GM18499 (cell line): ENCODE results near the gene PSME4.
"Not testable (repeated sequence)": the region's sequence is repeated elsewhere in the genome, so short reads cannot be mapped to it uniquely, and the experiment has no call there.

Experiments
- ATAC-seq: cut with Tn5 transposase; IDR thresholded peaks from one replicate; pipeline ENCODE4 v1.9.1; 2021; ENCODE audit warnings: moderate number of reproducible peaks; ENCODE audit not compliant: insufficient read depth, unreplicated experiment

Gene PSME4

DNA sequence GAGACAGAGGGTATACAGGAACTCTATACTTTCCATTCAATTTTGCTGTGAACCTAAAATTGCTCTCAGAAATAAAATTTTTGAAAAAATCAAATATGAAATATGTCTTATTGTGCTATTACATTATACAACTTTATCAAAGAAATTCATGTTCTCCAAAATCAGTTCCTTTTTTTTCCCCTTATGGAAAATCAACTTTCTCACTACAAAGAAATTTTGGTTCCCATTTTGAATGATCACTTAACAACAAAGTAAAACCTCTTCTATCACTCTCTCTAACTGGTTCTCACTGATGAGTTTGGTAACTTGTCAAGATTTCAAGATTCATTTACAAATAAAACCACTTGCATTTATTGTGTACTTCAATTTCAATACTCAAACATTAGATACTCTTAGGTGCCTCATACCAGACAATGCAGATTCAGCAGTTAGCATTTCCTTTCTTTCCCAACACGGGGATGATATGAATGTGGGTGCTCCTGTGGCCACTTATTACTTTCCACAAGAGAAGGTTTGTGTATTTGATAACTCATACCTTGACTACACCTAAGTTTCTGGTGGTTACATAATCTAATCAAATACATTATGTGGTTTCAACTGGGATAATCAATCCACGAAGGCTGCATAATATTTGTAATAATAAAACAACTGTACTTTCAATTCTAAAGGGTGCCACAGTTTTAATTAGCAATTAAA is 6.4 kb downstream of the PSME4 start:
- no peak for ATAC-seq

DNA sequence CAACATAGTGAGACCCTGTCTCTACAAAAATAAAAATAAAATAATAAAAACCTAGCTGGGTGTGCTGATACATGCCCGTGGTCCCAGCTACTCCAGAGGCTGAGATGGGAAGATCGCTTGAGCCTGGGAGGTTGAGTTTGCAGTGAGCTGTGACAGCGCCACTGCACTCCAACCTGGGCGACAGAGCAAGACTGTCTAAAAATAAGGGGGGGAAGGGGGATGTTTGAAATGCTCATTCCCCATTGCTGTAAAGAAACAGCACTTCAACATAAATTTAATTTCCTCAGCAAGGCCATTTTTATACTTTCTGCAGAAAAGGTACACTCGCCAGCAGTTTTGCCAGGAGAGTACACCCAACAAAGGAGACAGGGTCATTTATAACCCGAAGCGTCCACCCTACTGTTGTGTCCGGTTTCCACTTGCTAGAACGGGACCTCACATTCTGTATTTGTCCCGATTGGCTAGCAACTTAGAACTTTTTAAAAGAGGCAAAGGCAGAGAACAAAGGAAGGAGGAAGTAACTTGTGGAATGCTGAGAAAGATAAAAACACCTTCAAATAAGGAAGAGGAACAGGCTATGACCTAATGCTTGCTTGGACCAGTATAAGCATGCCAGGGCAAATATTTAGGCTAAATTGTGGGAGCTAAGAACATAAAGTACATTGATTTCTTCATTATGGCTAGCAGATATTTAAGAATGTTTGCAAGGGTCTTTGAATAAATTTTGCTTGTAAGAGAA is 9.1 kb downstream of the PSME4 start:
- not testable (repeated sequence) for ATAC-seq

DNA sequence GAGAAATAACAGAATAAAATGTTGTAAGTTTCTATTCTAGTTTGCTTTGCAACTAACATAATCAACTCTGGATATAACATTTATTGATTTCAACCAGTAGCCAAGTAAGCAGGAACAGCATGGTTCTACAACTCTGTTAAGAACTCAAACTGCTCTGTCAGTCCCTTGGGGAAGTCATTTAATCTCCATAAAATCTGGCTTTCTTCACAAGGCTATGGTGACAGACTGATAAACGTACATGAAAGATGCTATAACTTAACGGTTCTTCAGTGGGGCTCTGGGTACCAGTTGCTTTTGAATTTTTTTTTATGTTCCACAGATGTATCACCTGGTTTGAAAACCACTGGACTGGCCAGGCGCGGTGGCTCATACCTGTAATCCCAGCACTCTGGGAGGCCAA is 10.3 kb downstream of the PSME4 start:
- no peak for ATAC-seq

DNA sequence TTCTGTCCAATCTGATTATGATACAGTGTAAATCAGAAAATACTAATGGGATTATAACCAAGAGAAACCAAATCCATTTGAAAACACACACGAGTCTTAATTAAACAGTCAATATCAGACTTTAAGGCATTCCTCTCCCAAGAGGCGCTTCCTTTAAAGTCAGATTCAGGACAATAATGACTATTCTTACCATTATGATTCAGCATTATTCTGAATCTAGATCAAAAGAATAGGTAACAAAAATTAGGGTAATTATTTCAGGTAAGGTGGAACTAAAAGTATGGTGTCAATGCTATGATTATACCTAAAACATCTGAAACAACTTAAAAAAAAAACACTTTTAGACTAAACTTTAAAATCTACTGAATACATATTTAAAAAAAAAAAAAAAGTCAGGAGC is 12.3 kb downstream of the PSME4 start:
- no peak for ATAC-seq

DNA sequence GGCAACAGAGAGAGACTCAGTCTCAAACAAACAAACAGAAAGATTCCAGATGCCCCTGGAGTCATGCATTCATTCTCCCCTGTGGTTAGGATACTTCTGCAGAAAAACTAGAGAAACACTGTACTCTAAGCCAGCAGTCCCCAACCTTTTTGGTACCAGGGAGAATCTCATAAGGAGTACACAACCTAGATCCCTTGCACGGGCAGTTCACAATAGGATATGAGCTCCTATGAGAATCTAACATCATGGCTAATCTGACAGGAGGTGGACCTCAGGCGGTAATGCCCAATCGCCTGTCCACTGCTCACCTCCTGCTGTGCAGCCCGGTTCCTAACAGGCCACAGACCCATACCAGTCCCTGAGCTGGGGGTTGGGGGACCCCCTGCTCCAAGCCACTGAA is 18.3 kb downstream of the PSME4 start:
- no peak for ATAC-seq

DNA sequence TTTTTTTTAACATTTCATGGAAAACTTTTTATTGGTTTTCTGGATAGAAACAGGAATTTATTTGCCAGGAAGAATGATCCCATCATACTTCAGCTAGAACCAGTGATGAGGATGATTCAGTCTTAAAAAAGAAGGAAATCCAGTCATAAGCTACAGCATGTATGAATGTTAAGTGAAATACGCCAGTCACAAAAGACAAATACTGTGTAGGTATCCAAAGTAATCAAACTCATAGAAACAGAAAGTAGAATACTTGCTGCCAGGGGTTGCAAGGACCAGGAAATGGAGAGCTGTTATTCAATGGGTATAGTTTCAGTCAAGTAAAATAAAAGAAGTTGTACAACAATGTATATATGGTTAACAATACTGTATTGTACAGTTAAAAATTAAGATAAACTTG is 21.3 kb downstream of the PSME4 start:
- no peak for ATAC-seq

DNA sequence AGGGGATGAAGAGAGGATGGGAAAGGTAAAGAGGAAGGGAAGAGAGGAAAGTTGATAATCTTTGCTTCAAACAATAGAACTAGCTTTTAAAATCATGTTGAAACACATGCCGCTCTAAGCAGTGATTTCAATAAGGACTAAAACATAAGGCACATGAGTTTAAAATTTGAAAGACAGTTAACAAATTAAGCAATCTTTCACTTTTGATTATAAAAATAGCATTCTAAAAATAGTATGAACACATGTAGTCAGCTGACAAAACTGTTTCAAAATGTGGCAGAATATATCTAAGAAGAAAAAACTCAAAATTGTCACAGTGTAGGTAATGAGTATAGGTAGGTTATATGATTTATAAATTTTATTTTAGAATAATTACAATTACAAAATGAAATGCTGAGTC is 25.3 kb downstream of the PSME4 start:
- no peak for ATAC-seq

DNA sequence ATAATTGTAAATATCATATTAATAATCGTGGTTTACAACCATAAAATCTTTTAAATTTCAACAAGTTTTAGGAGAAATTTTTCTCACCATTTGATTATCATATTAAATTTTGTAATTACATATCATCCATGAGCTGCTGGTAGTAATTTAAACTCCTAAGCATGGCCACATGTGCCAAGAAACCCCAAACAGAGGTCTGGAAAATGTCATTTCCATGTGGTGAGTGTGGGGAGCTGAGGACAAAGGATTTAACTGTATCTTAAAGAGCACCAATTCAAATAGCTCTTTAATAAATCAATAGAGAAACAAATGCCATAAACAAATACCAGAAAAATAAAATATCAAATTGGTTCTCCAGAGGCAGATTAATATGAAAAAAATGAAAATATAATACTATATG is 26.3 kb downstream of the PSME4 start:
- no peak for ATAC-seq

DNA sequence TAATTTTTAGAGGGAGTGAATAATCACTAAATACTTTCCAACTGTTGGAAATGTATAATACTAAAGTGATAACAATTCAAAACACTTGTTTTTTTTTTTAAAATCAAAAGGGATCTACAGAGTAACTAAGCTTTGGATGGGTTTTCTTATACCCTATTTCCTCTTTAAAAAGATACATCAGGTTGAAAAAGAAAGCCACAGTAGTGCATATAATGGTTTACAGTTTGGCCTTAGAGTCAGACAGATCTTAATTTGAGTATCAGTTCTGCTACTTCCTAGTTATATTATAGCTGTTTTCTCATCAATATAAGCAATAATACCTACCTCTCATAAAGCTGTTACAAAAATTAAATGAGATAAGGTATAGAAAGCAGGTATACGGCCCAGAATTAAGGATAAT is 28.5 kb downstream of the PSME4 start:
- ATAC-seq, result no peak

DNA sequence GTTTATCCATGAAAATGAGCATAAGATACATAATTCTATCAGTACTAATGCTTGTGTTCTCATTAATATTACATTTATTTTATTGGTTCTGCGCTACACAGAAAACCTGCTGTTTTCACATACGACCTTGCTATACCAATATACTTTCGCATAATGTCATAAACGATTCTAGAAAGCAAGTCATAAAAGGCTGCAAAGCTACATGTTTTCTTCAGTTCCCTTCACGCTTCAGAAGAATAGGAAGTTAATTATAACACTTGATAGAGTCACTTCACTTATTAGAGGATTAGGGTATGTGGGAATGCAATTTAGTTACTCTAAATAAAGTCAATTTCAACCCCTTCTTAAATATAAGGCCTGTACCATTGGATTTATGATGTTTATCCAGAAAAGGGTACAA is 29.0 kb downstream of the PSME4 start:
- no peak for ATAC-seq

DNA sequence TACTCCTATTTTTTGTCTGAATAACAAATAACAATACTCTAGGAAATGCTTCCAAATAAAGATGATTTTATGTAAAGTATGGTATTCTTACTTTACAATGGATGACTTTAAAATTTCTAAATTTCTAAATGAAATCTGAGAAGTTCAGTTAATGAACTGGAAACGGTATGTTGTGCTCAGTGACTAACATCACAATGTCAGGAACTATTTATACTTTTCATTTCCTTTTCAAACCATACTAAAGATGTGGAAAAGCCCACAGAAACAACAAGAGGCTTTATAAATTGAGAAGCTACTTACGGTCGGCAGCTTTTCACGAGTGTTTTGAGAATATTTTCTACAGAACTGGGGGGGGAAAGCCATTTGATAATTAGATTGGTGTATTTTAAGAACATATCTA is 31.1 kb downstream of the PSME4 start:
- ATAC-seq, result no peak

DNA sequence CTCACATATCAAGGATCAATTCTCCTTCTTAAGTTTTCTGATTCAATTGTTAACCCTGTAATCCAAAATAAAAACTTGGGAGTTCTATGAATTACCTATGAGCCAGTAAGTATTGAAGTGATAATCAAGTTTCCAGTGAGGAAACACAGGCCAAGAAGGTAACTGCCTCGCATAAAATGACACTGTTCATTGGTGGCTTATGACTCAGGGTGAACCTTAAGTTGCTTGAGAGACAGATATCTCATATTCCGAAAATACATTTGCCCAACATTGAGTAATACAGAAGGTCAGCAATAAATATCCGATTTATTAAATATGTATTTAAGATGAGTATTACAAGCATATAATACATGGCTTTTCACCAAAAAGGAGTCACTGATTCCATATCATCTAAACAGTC is 31.9 kb downstream of the PSME4 start:
- no peak for ATAC-seq

DNA sequence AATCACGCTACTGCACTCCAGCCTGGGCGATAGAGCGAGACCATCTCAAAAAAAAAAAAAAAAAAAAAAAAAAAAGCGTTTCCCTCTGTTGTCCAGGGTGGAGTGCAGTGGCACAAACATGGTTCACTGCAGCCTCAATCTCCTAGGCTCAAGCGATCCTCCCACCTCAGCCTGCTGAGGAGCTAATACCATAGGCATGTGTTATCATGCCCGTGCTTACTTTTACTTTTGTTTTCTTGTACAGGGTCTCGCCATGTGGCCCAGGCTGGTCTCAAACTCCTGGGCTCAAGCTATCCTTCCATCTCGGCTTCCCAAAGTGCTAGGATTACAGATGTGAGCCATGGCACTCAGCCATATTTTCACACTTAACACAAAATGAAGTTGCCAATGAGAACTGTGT is 37.5 kb downstream of the PSME4 start:
- no peak for ATAC-seq

DNA sequence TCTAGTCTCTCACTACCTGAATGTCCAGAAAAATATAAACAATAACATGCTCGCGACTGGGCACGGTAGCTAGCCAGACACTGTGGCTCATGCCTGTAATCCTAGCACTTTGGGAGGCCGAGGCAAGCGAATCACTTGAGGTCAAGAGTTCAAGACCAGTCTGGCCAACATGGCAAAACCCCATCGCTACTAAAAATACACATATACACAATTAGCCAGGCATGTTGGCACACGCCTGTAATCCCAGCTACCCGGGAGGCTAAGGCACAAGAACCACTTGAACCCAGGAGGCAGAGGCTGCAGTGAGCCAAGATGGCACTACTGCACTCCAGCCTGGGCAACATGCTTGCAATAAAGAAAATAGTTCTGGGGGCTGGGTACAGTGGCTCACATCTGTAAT is 44.5 kb downstream of the PSME4 start:
- not testable (repeated sequence) for ATAC-seq

DNA sequence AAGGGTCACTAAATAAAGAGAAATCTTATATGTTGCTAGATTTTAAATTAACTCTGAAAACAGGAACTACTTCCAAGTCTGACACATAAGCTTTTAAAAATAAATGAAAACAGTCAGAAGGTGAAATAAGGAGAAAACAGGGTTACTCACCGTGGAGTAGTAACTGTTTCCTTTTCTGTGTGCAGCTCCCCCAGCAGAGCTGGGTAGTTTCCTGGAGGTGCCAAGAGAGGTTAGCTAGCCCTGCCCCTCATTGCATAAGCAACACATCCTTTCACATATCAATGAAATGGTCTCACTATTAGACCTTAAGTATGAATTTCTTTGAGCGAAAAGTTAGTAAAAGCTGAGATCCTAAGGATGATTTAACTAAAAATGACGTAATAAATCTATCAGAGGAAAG is 57.1 kb downstream of the PSME4 start:
- ATAC-seq, result peak; percentile 74

DNA sequence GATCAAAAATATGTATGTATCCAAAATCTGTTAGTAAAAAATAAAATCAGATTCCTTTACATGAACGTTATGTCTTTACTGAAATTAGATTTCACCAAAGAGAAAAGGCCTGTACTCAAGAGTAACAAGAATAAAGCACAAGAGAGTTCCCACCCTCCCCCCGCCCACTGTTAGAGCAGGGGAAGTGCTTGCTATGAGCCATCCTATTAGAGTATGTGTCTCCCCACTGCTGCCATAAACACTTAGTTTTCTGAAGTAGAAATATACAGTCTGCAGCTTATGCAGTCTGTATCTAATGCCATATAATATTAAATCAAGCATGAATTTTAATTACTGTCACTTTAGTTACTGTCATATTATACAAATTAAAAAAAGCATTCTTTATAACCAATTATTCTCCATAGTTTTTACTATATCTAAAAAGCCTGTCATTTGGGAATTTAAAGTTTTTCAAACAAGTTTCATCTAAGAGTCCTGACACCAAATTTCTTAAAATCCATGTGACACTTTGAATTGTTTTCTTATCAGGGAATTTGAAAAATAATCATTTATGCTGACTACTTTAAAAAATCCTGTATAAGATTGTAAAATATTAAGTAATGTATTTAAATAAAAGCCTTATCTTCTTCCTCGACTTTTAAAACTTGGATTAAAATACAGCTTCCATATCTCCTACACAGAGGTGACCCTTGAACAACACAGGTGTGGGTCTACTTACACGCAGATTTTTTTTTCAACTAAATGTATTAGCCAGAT is 59.2 kb downstream of the PSME4 start:
- ATAC-seq, result no peak

DNA sequence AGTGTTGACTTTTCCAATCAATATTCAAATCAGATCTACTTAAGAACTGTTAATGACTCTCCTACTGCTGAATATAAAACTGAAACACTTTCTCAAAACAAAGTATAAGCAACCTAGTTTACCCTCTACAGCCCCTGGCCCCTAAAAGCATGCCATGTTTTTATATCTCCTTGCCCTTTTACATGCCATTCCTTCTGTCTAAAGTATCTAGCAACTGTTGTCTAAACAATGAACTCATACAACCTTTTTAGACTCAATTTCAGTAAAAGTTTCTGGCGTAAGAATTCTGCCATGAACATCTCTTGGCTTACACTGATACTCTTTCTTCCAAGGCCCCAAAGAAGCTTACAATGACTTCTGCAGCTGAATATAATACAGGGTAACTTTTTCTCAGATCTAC is 63.2 kb downstream of the PSME4 start:
- ATAC-seq, result no peak

DNA sequence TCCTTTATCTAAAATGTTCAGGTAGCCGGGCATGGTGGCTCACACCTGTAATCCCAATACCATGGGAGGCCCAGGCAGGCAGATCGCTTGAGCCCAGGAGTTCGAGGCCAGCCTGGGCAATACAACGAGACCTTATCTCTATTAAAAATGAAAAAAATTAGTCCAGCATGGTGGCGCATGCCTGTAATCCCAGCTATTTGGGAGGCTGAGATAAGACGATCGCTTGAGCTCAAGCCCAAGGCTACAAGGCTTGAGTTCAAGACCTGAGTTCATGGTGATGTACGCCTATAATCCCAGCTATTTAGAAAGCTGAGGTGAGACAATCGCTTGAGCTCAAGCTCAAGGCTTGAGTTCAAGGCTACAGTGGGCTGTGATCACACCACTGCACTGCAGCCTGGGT is 65.4 kb downstream of the PSME4 start:
- ATAC-seq, result no peak

DNA sequence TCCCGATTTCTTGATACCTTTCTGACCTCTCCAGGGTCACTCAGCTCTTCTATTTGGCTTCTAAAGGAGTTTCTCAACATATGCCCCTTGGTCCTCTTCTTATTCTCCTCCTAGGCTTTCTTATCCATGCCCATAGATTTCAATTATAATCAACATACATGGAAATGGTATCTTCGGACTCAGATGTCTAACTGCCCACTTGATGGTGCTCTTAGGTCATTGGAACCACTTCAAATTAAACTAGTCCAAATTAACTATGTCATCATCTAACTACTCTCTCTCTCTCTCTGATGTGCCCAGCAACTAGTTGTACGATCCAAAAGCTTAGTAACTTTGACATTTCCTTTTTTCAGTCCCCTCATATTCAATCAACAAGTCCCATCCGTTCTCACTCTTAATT is 67.8 kb downstream of the PSME4 start:
- ATAC-seq, result no peak

DNA sequence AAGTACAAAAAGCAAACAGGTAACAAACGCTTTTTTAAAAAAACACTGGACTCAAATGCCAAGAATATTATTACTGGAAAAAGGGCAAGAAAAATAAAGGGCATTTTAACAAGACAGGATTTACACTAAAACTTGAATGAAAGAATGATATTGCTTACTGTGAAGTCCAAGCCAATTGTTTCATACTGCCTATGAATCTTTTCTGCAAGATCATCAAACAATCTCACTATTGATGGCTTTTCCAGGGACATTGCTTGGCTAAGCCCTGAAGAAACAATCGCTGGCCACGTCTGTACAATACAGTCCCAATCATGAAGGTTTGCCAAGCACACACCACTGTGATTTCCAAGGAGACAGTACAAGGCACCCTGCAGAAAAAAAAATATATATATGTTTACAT is 69.6 kb downstream of the PSME4 start:
- ATAC-seq, result no peak

DNA sequence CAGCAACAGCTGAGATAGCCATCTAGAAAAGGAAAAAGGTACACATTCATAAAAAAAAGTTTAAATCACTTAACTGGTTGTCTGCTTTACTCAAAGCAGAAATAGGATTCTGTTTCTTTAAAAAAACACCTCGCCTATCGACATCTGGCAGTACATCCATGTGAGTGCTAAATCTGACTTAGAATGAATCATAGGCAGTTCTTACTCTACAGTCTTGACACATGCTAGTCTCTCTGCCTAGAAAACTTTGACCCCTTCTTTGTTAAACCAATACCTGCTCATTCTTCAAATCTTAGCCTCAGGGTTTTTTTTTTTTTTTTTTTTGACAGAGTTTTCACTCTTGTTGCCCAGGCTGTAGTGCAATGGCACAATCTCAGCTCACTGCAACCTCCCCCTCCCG is 73.9 kb downstream of the PSME4 start:
- no peak for ATAC-seq
